Type B pancreatic cell (in vitro differentiated cells): ENCODE results near the gene KIF18B. TPM values are rescaled to one million over a fixed set of nuclear protein-coding genes. Genes with fewer than 3 reads are reported as not detected.

ENCODE experiments used
- DNase-seq: peaks from one replicate; pipeline ENCODE4 v3.0.0; 2021; ENCODE audit warnings: mixed read lengths; ENCODE audit not compliant: unreplicated experiment; ENCODE audit errors: extremely low spot score
- H3K27ac Mint-ChIP-seq: 2 replicates; pipeline ENCODE4 v1.8.0; 2021; ENCODE audit warnings: mild to moderate bottlenecking, mixed read lengths
- H3K27me3 Mint-ChIP-seq: 2 replicates; pipeline ENCODE4 v1.8.0; 2021; ENCODE audit warnings: mixed read lengths
- H3K36me3 Mint-ChIP-seq: 2 replicates; pipeline ENCODE4 v1.8.0; 2021; ENCODE audit warnings: mixed read lengths
- H3K4me1 Mint-ChIP-seq: one replicate; pipeline ENCODE4 v1.8.0; 2021; ENCODE audit warnings: mixed read lengths; ENCODE audit not compliant: unreplicated experiment
- H3K4me3 Mint-ChIP-seq: 2 replicates; pipeline ENCODE4 v1.8.0; 2021; ENCODE audit warnings: mild to moderate bottlenecking, mixed read lengths
- H3K9me3 Mint-ChIP-seq: 2 replicates; pipeline ENCODE4 v1.8.0; 2021; ENCODE audit warnings: mixed read lengths
- CTCF ChIP-seq: fragments of 200-600 bp; sonication (generic); conservative IDR thresholded peaks from 2 replicates; pipeline ENCODE4 v1.5.0; 2021; ENCODE audit warnings: antibody characterized with exemption, mild to moderate bottlenecking
- total RNA-seq: library from RNA; stranded (reverse); gene quantifications from 2 replicates; pipeline ENCODE4 v1.2.1, GENCODE V29; 2021; ENCODE audit warnings: low replicate concordance

KIF18B gene
- total RNA-seq, 1 donor from 2014 or later, result 49.3 TPM

- no peak for DNase-seq
- Mint-ChIP-seq H3K27me3 (peaks cover 36% of the 10 kb centered on the region), H3K27ac (no peak overlapping the region), H3K4me1 (peaks cover 9% of the 10 kb centered on the region), H3K36me3 (no peaks in the 10 kb centered on the region), H3K4me3 (no peak overlapping the region), H3K9me3 (no peaks in the 10 kb centered on the region)
- TF ChIP-seq CTCF, result no peak
Observed at GRCh38 chr17:44960691-44961090, 13.1 kb upstream of the KIF18B start.

GRCh38 chr17:44959821-44960531 lies 12.4 kb upstream of the KIF18B start:
- Mint-ChIP-seq H3K4me1 (peaks cover 11% of the 10 kb centered on the region), H3K9me3 (no peaks in the 10 kb centered on the region), H3K36me3 (no peaks in the 10 kb centered on the region), H3K27ac (no peak overlapping the region), H3K4me3 (no peak overlapping the region), H3K27me3 (peaks cover 34% of the 10 kb centered on the region)
- TF ChIP-seq CTCF, result no peak
- DNase-seq, result no peak

GRCh38 chr17:44956998-44957981 lies 9.7 kb upstream of the KIF18B start:
- H3K9me3 Mint-ChIP-seq, result no peaks in the 10 kb centered on the region
- H3K4me3 Mint-ChIP-seq, result no peak overlapping the region
- H3K4me1 Mint-ChIP-seq, result peaks cover 11% of the 10 kb centered on the region
- no peak for DNase-seq
- peaks cover 22% of the 10 kb centered on the region for H3K27me3 Mint-ChIP-seq
- TF ChIP-seq CTCF, result no peak
- no peaks in the 10 kb centered on the region for H3K36me3 Mint-ChIP-seq
- H3K27ac Mint-ChIP-seq, result no peak overlapping the region

- no peaks in the 10 kb centered on the region for H3K36me3 Mint-ChIP-seq
- DNase-seq, result no peak
- H3K27ac Mint-ChIP-seq, result peak overlapping the region; percentile 18
- H3K27me3 Mint-ChIP-seq, result peaks cover 27% of the 10 kb centered on the region
- peaks cover 11% of the 10 kb centered on the region for H3K4me1 Mint-ChIP-seq
- H3K9me3 Mint-ChIP-seq, result no peaks in the 10 kb centered on the region
- no peak overlapping the region for H3K4me3 Mint-ChIP-seq
- TF ChIP-seq CTCF, result no peak
Observed at GRCh38 chr17:44955674-44956425, 8.3 kb upstream of the KIF18B start.

- Mint-ChIP-seq H3K27me3 (peaks cover 29% of the 10 kb centered on the region), H3K9me3 (no peaks in the 10 kb centered on the region), H3K4me1 (peaks cover 13% of the 10 kb centered on the region), H3K4me3 (no peak overlapping the region), H3K36me3 (no peaks in the 10 kb centered on the region), H3K27ac (no peak overlapping the region)
- DNase-seq, result no peak
- TF ChIP-seq CTCF, result no peak
Observed at GRCh38 chr17:44952946-44953475, 5.4 kb upstream of the KIF18B start.
